IPS DF 4.7 (cell line): Measurements from ENCODE around the gene LAMA4.

Source experiments
- DNase-seq: peaks from one replicate; pipeline ENCODE4 v3.0.0-alpha.2; 2013; ENCODE audit warnings: low spot score; ENCODE audit errors: extremely low read depth

Gene LAMA4

DNA sequence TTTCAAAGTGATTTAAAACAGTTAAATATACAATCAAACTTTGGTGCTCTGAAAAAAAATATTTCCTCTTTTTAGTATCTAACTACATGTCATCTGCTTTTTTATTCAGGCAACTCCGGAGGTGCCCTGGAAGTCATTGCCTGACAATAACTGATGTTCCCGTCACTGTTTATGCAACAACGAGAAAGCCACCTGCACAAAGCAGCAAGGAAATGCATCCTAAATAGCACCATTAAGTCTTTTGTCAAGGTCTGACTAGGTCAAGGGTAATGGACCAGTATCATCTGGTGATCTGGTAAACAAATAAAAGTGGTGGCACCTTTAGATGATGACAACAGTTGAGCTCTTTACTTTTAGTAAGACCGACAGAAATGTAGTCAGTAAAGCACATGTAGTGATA, 153.8 kb downstream of the LAMA4 start:
- DNase-seq: peak; percentile 19

DNA sequence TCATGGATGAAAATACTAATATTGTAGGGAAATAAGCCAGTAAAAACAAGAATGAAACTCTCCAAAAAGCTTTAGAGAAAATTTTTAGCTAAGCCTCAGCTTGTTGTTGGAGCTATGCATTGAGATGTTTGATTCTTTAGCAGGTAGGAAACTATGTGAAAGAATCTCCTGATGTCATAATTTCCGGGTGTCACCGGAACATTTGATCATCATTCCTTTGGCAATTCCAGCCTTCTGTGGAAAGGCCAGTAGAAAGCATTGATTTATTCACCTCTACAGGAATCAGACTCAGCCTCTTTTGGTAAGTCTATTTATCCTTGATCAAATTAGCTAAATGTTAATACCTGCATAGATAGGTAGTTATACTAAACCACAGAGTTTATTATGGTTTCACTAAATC, 157.5 kb downstream of the LAMA4 start:
- no peak for DNase-seq

- DNase-seq: no peak
These were observed 166.5 kb downstream of the LAMA4 start for GRCh38 chr6:112087916-112088315.

DNA sequence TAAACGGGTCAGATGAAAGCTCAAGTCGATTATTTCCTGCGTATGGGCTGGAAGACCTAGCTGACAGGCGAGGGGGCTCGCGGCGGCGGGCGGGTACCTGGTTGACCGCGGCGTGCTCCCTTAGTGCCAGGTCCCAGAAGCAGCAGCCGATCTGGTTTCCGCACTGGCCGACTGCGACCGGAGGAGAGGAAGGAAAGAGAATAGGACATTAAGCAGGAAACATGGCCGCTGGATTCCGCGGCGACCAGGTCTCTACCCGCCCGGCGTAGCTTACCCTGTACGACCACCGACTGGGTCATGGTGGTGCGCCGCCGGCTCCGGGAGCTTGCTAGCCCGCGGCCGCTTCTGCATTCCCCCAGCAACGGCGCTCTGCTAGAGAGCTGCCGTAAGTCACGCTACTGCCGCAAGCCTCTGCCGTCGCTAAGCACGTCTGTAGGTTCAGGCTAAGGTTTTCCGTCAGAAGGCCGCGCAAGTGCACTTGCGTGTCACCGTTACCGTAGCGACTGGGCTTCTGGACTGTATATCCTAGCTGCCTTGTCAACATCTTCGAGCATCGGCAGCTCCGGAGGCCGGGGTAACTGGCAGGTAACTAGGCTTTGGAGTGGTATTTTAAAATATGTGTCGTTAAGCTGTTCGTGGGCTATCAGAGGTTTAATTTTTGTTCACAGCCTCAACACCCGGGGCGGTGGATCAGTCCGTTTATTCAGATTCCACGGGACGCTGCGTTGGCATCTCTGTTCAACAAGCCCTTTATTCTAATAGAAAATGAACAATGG, 167.0 kb downstream of the LAMA4 start, which contains the start of the genes FAM229B and TUBE1:
TSS of gene FAM229B (plus strand) at position 456 of the 776 bp plus-strand sequence. CDS start 11,693 bp downstream, outside the sequence.
TSS of gene TUBE1 (minus strand) at position 347 of the 776 bp plus-strand sequence. CDS start at position 299, 48 bp downstream.
- peak; percentile 82 for DNase-seq

DNA sequence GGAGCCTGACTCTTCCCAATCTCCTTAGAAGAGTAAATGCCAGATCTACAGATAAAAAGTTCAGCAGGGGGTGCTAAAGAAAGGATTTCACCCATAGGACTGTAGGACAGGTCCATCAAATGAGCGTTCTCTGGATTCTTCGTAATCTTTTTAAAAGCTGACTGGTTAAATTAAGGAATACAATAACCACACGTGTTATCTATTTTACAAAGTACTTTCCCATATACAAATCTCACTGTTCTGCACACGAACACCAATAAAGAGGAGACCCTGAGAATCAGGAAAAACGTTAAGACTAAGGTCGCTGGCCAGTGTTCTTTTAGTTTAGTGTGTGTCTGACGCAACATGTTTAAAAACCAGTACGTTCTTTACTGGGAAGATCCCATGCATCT, 167.6 kb downstream of the LAMA4 start:
- no peak for DNase-seq

DNA sequence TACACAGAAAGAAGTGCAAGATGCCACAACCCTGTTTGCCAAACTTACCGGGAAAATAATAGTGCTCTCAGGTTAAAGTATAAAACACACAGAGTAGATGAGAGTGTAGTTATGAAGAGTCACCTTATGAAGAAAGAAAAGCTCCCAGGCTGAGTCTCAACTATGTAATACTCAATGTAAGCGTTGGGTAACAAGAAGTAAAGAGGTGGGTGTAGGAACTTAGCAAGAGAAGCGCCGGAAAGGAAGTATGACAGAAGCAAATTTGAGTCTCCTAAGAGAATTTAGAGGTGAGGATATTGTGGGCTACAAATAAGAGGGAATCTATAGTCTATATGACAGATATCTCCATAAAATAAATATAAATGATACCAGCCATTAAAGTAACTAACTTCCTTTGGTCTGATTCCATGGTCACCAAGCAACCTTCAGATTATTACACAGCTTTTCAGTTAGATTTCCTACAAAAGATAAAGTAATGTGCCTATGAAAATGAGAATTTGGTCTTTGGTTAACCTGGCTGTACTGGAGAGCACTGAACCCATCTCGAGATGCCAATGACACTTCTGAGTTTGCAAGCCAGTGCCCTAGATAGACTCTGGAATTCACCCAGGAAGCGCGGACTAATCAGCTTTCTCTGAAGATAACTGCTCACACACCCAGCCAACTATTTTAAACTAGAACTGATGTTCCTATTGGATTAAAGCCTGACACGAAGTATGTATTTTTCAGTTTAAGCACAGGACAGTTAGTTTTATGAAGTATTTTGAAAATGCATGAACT, 168.9 kb downstream of the LAMA4 start:
- DNase-seq: no peak

GRCh38 chr6:112081569-112081968, 172.8 kb downstream of the LAMA4 start:
- DNase-seq: no peak

- no peak for DNase-seq
These were observed 187.8 kb downstream of the LAMA4 start for GRCh38 chr6:112066606-112067005.

DNA sequence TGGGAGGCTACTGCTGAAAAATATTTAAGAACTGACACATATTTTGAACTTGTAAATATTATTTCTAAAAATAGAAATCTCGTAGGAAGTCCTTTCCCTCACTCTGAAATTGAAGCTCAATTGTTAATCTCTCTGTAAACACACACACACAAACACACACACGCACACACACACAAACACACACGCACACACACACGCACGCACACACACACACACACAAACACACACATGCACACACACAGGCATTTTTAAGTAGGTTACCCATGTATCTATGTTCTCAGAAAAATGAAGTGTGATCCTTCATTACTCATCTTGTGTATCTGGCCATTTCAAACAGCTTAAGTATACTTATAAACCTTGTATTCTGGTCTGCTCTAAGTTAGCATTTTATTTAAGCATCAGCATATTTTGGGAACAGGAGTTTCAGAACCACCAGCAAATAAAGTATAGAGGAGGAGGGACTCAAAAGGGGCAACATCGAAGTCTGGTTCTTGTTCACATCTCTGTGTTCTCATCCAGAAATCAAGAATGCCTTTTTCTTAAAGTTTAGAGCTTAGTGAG, 188.9 kb downstream of the LAMA4 start:
- DNase-seq: no peak

DNA sequence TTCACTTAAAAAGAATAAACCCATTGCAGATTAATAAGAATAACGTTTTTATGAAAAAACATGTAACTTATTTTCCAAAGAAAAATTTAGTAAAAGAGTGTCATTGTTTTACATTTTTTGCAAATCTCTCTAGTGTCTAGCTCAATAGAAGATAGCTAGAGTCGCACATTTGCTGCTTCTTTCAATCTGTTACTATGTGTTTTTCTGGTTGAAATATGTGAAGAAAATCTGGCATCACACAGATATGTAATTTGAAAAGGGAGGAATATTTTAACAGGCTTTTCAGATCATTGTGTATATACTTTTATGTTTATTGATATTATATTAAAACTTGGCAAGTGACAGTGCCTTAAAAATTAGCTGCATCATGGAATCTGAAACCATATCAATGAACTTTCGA, 191.4 kb downstream of the LAMA4 start:
- DNase-seq: no peak

DNA sequence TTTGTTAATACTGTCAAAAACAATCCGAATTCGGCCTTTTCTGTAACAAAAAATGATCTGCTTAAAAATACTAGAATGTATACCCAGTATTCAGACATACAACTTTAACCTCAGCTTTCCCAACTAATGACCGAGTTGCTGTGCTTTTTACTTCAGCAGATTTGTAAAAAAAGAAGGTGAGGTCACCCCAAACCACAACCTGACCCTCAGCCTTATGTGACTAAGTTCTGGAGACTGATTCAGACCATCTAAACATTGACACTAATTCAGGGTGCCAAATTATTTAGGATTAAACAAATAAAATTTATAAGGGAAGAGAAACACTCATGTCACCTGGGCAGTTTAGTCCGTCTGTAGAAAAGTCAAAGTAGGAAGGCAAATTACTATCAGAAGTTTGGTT, 192.8 kb downstream of the LAMA4 start:
- no peak for DNase-seq
